Activated CD8-positive, alpha-beta memory T cell treated with anti-CD3 and anti-CD28 coated beads for 24 hours (primary cell): Measurements from ENCODE around the gene WDR62.

Experiments used
- DNase-seq: peaks from one replicate; pipeline ENCODE4 v3.0.0-alpha.2; 2020

Gene WDR62

GRCh38 chr19:36142496-36142895 lies 87.8 kb downstream of the WDR62 start:
- no peak for DNase-seq

GRCh38 chr19:36144624-36145023 lies 89.9 kb downstream of the WDR62 start:
- no peak for DNase-seq

GRCh38 chr19:36149673-36150406 lies 95.1 kb downstream of the WDR62 start:
- DNase-seq, result no peak

- DNase-seq, result no peak
Measured at GRCh38 chr19:36150586-36150985, 95.9 kb downstream of the WDR62 start.

- no peak for DNase-seq
Measured at GRCh38 chr19:36151144-36152018, 96.7 kb downstream of the WDR62 start.

- no peak for DNase-seq
Measured at GRCh38 chr19:36152019-36152351, 97.3 kb downstream of the WDR62 start.

GRCh38 chr19:36152352-36153091 lies 97.8 kb downstream of the WDR62 start, which contains the start of gene COX7A1:
TSS of gene COX7A1 (minus strand) at chr19:36152447. CDS start at chr19:36152407, 40 bp downstream.
- DNase-seq, result no peak

- no peak for DNase-seq
Measured at GRCh38 chr19:36153126-36153525, 98.4 kb downstream of the WDR62 start.
